ENCODE results near the gene PRKN.

PRKN gene

GRCh38 chr6:162640756-162641155, 86.8 kb downstream of the PRKN start:
- H3K9ac ChIP-seq: no peak overlapping the region
- H3K4me3 ChIP-seq (IDR thresholded peaks at IDR 0.05; ENCODE audit: insufficient read depth, low read depth, low read length): no peak overlapping the region
- H3K36me3 ChIP-seq (ENCODE audit: insufficient read depth): no peaks in the 10 kb centered on the region
- H3K27me3 ChIP-seq (ENCODE audit: insufficient read depth, low read depth): no peaks in the 10 kb centered on the region
- TF ChIP-seq CTCF (conservative IDR thresholded peaks at IDR 0.05; ENCODE audit: low read depth, low read length): no peak
- H2AFZ ChIP-seq (ENCODE audit: low read depth): no peak overlapping the region
- H3K4me1 ChIP-seq (ENCODE audit: low read depth, poor library complexity, severe bottlenecking): no peaks in the 10 kb centered on the region
- no peaks in the 10 kb centered on the region for H4K20me1 ChIP-seq (ENCODE audit: insufficient read depth)
- H3K79me2 ChIP-seq (ENCODE audit: insufficient read depth, low read depth): no peaks in the 10 kb centered on the region
- no peak overlapping the region for H3K27ac ChIP-seq
- H3K4me2 ChIP-seq: no peak overlapping the region

GRCh38 chr6:162639951-162640350, 87.6 kb downstream of the PRKN start:
- Histone ChIP-seq H3K4me2 (no peak overlapping the region), H3K27ac (no peak overlapping the region), H3K36me3 (ENCODE audit: insufficient read depth) (no peaks in the 10 kb centered on the region), H3K4me1 (ENCODE audit: low read depth, poor library complexity, severe bottlenecking) (no peaks in the 10 kb centered on the region), H3K79me2 (ENCODE audit: insufficient read depth, low read depth) (no peaks in the 10 kb centered on the region), H2AFZ (ENCODE audit: low read depth) (no peak overlapping the region), H4K20me1 (ENCODE audit: insufficient read depth) (no peaks in the 10 kb centered on the region), H3K4me3 (IDR thresholded peaks at IDR 0.05; ENCODE audit: insufficient read depth, low read depth, low read length) (no peak overlapping the region), H3K9ac (no peak overlapping the region), H3K27me3 (ENCODE audit: insufficient read depth, low read depth) (no peaks in the 10 kb centered on the region)
- TF ChIP-seq CTCF (conservative IDR thresholded peaks at IDR 0.05; ENCODE audit: low read depth, low read length): no peak

GRCh38 chr6:162638931-162639574, 88.5 kb downstream of the PRKN start:
- H3K79me2 ChIP-seq (ENCODE audit: insufficient read depth, low read depth): no peaks in the 10 kb centered on the region
- no peak overlapping the region for H2AFZ ChIP-seq (ENCODE audit: low read depth)
- H3K36me3 ChIP-seq (ENCODE audit: insufficient read depth): no peaks in the 10 kb centered on the region
- H3K4me2 ChIP-seq: no peak overlapping the region
- no peaks in the 10 kb centered on the region for H3K27me3 ChIP-seq (ENCODE audit: insufficient read depth, low read depth)
- no peak for TF ChIP-seq CTCF (conservative IDR thresholded peaks at IDR 0.05; ENCODE audit: low read depth, low read length)
- no peak overlapping the region for H3K9ac ChIP-seq
- H3K27ac ChIP-seq: no peak overlapping the region
- H4K20me1 ChIP-seq (ENCODE audit: insufficient read depth): no peaks in the 10 kb centered on the region
- no peak overlapping the region for H3K4me3 ChIP-seq (IDR thresholded peaks at IDR 0.05; ENCODE audit: insufficient read depth, low read depth, low read length)
- H3K4me1 ChIP-seq (ENCODE audit: low read depth, poor library complexity, severe bottlenecking): no peaks in the 10 kb centered on the region

GRCh38 chr6:162637317-162637716, 90.2 kb downstream of the PRKN start:
- H3K27me3 ChIP-seq (ENCODE audit: insufficient read depth, low read depth): no peaks in the 10 kb centered on the region
- no peak for TF ChIP-seq CTCF (conservative IDR thresholded peaks at IDR 0.05; ENCODE audit: low read depth, low read length)
- no peaks in the 10 kb centered on the region for H3K36me3 ChIP-seq (ENCODE audit: insufficient read depth)
- H3K4me2 ChIP-seq: no peak overlapping the region
- no peaks in the 10 kb centered on the region for H3K4me1 ChIP-seq (ENCODE audit: low read depth, poor library complexity, severe bottlenecking)
- no peak overlapping the region for H2AFZ ChIP-seq (ENCODE audit: low read depth)
- no peak overlapping the region for H3K4me3 ChIP-seq (IDR thresholded peaks at IDR 0.05; ENCODE audit: insufficient read depth, low read depth, low read length)
- H3K27ac ChIP-seq: no peak overlapping the region
- H4K20me1 ChIP-seq (ENCODE audit: insufficient read depth): no peaks in the 10 kb centered on the region
- no peak overlapping the region for H3K9ac ChIP-seq
- H3K79me2 ChIP-seq (ENCODE audit: insufficient read depth, low read depth): no peaks in the 10 kb centered on the region
